Natural killer cell (primary cell): ENCODE measurements around the gene C2orf68. TPM values are rescaled to one million over a fixed set of nuclear protein-coding genes. Genes with fewer than 3 reads are reported as not detected.

ENCODE experiments used
- ATAC-seq, 3 donors: fragments of 150-1000 bp in 2 of 3; fragments of 200-7000 bp in 1 of 3; cut with Tn5 transposase; 1 replicate in 1 of 3; 2 replicates in 2 of 3; pipeline ENCODE4 v1.10.0; 2021; ENCODE audit warnings: mild to moderate bottlenecking in 2 of 3, moderate library complexity in 2 of 3
- DNase-seq, 2 donors: peaks; one replicate each; pipeline versions ENCODE4 v3.0.0 to v3.0.0-alpha.2; 2013 to 2021; ENCODE audit warnings: mixed read lengths in 1 of 2
- H3K27ac ChIP-seq: one replicate; pipeline ENCODE4 v1.5.1; 2013; ENCODE audit warnings: mild to moderate bottlenecking, low read length
- H3K27me3 ChIP-seq: one replicate; pipeline ENCODE4 v1.6.1; 2013; ENCODE audit warnings: low read length; ENCODE audit not compliant: control insufficient read depth, insufficient read depth
- H3K36me3 ChIP-seq: one replicate; pipeline ENCODE4 v1.6.1; 2013; ENCODE audit warnings: low read length; ENCODE audit not compliant: control insufficient read depth, insufficient read depth
- H3K4me1 ChIP-seq: one replicate; pipeline ENCODE4 v1.6.1; 2013; ENCODE audit warnings: low read length; ENCODE audit not compliant: control insufficient read depth, insufficient read depth
- H3K4me3 ChIP-seq: one replicate; pipeline ENCODE4 v1.5.1; 2013; ENCODE audit warnings: low read length
- H3K9me3 ChIP-seq: one replicate; pipeline ENCODE4 v1.6.1; 2013; ENCODE audit warnings: low read length; ENCODE audit not compliant: control insufficient read depth, insufficient read depth
- H3K27ac Mint-ChIP-seq, 2 donors: one replicate each; pipeline ENCODE4 v1.8.0; 2022; ENCODE audit warnings: mild to moderate bottlenecking in 2 of 2, mixed read lengths in 2 of 2, moderate library complexity in 1 of 2
- H3K27me3 Mint-ChIP-seq, 2 donors: one replicate each; pipeline ENCODE4 v1.8.0; 2022; ENCODE audit warnings: low read depth in 2 of 2, mixed read lengths in 2 of 2
- H3K36me3 Mint-ChIP-seq: one replicate; pipeline ENCODE4 v1.8.0; 2022; ENCODE audit warnings: mixed read lengths
- H3K4me1 Mint-ChIP-seq, 2 donors: one replicate each; pipeline ENCODE4 v1.8.0; 2022; ENCODE audit warnings: mixed read lengths in 2 of 2
- H3K4me3 Mint-ChIP-seq: one replicate; pipeline ENCODE4 v1.8.0; 2022; ENCODE audit warnings: mild to moderate bottlenecking, moderate library complexity, mixed read lengths
- H3K9me3 Mint-ChIP-seq, 2 donors: one replicate each; pipeline ENCODE4 v1.8.0; 2022; ENCODE audit warnings: mixed read lengths in 2 of 2
- CTCF ChIP-seq: fragments of 200-600 bp; IDR thresholded peaks from one replicate; pipeline ENCODE4 v1.8.0; 2022; ENCODE audit warnings: antibody characterized with exemption
- WGBS: methylation state at CpG from one replicate; pipeline ENCODE4 v1.1.7; 2013; ENCODE audit warnings: missing lambda C conversion rate; ENCODE audit not compliant: insufficient coverage; 5-methylcytosine and 5-hydroxymethylcytosine counted together
- intact Hi-C: fragments of 100-400 bp; cut with micrococcal nuclease; formaldehyde crosslinking; loops from one replicate; pipeline ENCODE4 v1.14.2; 2022
- total RNA-seq, 4 donors: library from RNA; stranded (reverse); fragments of 120-200 nt in 1 of 4; gene quantifications; one replicate each; pipeline versions ENCODE4 v1.2.3 to v1.2.4, GENCODE V29; 2013 to 2022

The C2orf68 gene
- total RNA-seq, 3 donors from 2014 or later (not counting 1 experiment from before 2014, with no cell fraction given): 36.4 to 60.8 (median 48.4) TPM

- 93% methylated on average over 7 of the region's 8 CpGs for WGBS
- H3K27me3 Mint-ChIP-seq: peaks cover 0 to 7% of the 10 kb centered on the region in 2 donors
- H3K36me3 ChIP-seq: peaks cover 2% of the 10 kb centered on the region
- no peak for ATAC-seq
- H3K27me3 ChIP-seq: no peaks in the 10 kb centered on the region
- H3K27ac Mint-ChIP-seq: no peak overlapping the region
- DNase-seq: no peak
- peaks cover 31% of the 10 kb centered on the region for H3K4me1 ChIP-seq
- no peak overlapping the region for H3K27ac ChIP-seq
- H3K4me1 Mint-ChIP-seq: peaks cover 28 to 35% of the 10 kb centered on the region in 2 donors
- no peak overlapping the region for H3K4me3 ChIP-seq
- no peak for TF ChIP-seq CTCF
- no peaks in the 10 kb centered on the region for H3K36me3 Mint-ChIP-seq
- no peaks in the 10 kb centered on the region for H3K9me3 ChIP-seq
- peak overlapping the region; percentile 13 for H3K4me3 Mint-ChIP-seq
- intact Hi-C loops: no loop called here
- no peaks in the 10 kb centered on the region for H3K9me3 Mint-ChIP-seq
Measured at GRCh38 chr2:85575739-85576138, 36.1 kb downstream of the C2orf68 start.

- peaks cover 7% of the 10 kb centered on the region for H3K4me1 ChIP-seq
- TF ChIP-seq CTCF: no peak
- WGBS: 97% methylated on average over 4 of the region's 4 CpGs
- H3K4me3 Mint-ChIP-seq: no peak overlapping the region
- H3K36me3 Mint-ChIP-seq: no peaks in the 10 kb centered on the region
- peaks cover 0 to 4% of the 10 kb centered on the region in 2 donors for H3K4me1 Mint-ChIP-seq
- no peaks in the 10 kb centered on the region for H3K9me3 ChIP-seq
- no peak for ATAC-seq
- H3K27me3 ChIP-seq: no peaks in the 10 kb centered on the region
- H3K27ac ChIP-seq: no peak overlapping the region
- no peak overlapping the region for H3K27ac Mint-ChIP-seq
- H3K36me3 ChIP-seq: no peaks in the 10 kb centered on the region
- no peak for DNase-seq
- peaks cover 6 to 15% of the 10 kb centered on the region in 2 donors for H3K27me3 Mint-ChIP-seq
- H3K9me3 Mint-ChIP-seq: no peaks in the 10 kb centered on the region
- no peak overlapping the region for H3K4me3 ChIP-seq
- intact Hi-C loops: no loop called here
Measured at GRCh38 chr2:85566265-85566664, 45.6 kb downstream of the C2orf68 start.

GRCh38 chr2:85564144-85564563 lies 47.7 kb downstream of the C2orf68 start:
- peak overlapping the region; percentile 52 for H3K4me3 Mint-ChIP-seq

More at GRCh38 chr2:85564144-85564563, 47.7 kb downstream of the C2orf68 start:
- Histone ChIP-seq H3K27ac (no peak overlapping the region), H3K27me3 (no peaks in the 10 kb centered on the region), H3K4me3 (no peak overlapping the region), H3K36me3 (no peaks in the 10 kb centered on the region), H3K4me1 (peaks cover 17% of the 10 kb centered on the region), H3K9me3 (no peaks in the 10 kb centered on the region)
- Mint-ChIP-seq H3K27ac (no peak overlapping the region), H3K27me3 (no peaks in the 10 kb centered on the region), H3K9me3 (no peaks in the 10 kb centered on the region), H3K36me3 (no peaks in the 10 kb centered on the region), H3K4me1 (peaks cover 18 to 19% of the 10 kb centered on the region in 2 donors)
- intact Hi-C loops: loop anchor here (5.0 kb wide), 1 partner anchor 38 kb away; the partner anchor contains the start of gene TMEM150A
- no peak for TF ChIP-seq CTCF
- ATAC-seq: no peak
- WGBS: 91% methylated on average over 5 of the region's 5 CpGs
- DNase-seq: no peak
